Neural cell (in vitro differentiated cells): ENCODE results near the gene ARFGEF3. TPM values are rescaled to one million over a fixed set of nuclear protein-coding genes. Genes with fewer than 3 reads are reported as not detected.

Experiments
- H2AFZ ChIP-seq: fragments of 200-600, 300-800 bp; sonication (generic), shearing (Covaris generic); 2 replicates; pipeline ENCODE4 v1.6.0; 2014; ENCODE audit warnings: low read depth, mild to moderate bottlenecking, antibody characterized with exemption, low read length, moderate library complexity
- H3F3A ChIP-seq: fragments of 200-600 bp; shearing (Covaris generic); 2 replicates; pipeline ENCODE4 v1.6.1; 2016; ENCODE audit warnings: mild to moderate bottlenecking, moderate library complexity, mixed read lengths, antibody characterized with exemption, low read length; ENCODE audit not compliant: insufficient read depth, poor library complexity, severe bottlenecking
- H3K27ac ChIP-seq: fragments of 200-600, 300-800 bp; sonication (generic), shearing (Covaris generic); 2 replicates; pipeline ENCODE4 v1.5.1; 2014; ENCODE audit warnings: mild to moderate bottlenecking, low read length, moderate library complexity
- H3K27me3 ChIP-seq: fragments of 300-800, 200-600 bp; sonication (generic), shearing (Covaris generic); 2 replicates; pipeline ENCODE4 v1.6.0; 2014; ENCODE audit warnings: mild to moderate bottlenecking, low read depth, low read length, moderate library complexity; ENCODE audit not compliant: insufficient read depth
- H3K36me3 ChIP-seq: fragments of 300-800, 200-600 bp; sonication (generic), shearing (Covaris generic); 2 replicates; pipeline ENCODE4 v1.5.1; 2014; ENCODE audit warnings: mild to moderate bottlenecking, antibody characterized with exemption, low read length, moderate library complexity; ENCODE audit not compliant: insufficient read depth
- H3K4me2 ChIP-seq: fragments of 300-800, 200-600 bp; sonication (generic), shearing (Covaris generic); 2 replicates; pipeline ENCODE4 v1.6.0; 2014; ENCODE audit warnings: mild to moderate bottlenecking, low read length
- H3K4me3 ChIP-seq: fragments of 300-800, 200-600 bp; sonication (generic), shearing (Covaris generic); 2 replicates; pipeline ENCODE4 v1.5.1; 2014; ENCODE audit warnings: mild to moderate bottlenecking, low read length, moderate library complexity
- H3K79me2 ChIP-seq: fragments of 200-600 bp; shearing (Covaris generic); replicated peaks from 2 replicates; pipeline ENCODE4 v1.6.0; 2014; ENCODE audit warnings: mild to moderate bottlenecking, low read length, moderate library complexity; ENCODE audit not compliant: insufficient read depth
- H3K9ac ChIP-seq: fragments of 300-800, 200-600 bp; sonication (generic), shearing (Covaris generic); 2 replicates; pipeline ENCODE4 v1.6.1; 2016; ENCODE audit warnings: mild to moderate bottlenecking, low read length, mixed read lengths
- H3K9me2 ChIP-seq: fragments of 200-600 bp; shearing (Covaris generic); 2 replicates; pipeline ENCODE4 v1.6.1; 2016; ENCODE audit warnings: mild to moderate bottlenecking, low read length, mixed read lengths; ENCODE audit not compliant: insufficient read depth
- H3K9me3 ChIP-seq: fragments of 200-600, 300-800 bp; sonication (generic), shearing (Covaris generic); 2 replicates; pipeline ENCODE4 v1.6.1; 2016; ENCODE audit warnings: mild to moderate bottlenecking, mixed run types, low read length, moderate library complexity, mixed read lengths
- H4K20me1 ChIP-seq: fragments of 200-600 bp; shearing (Covaris generic); 2 replicates; pipeline ENCODE4 v1.6.1; 2016; ENCODE audit warnings: mild to moderate bottlenecking, mixed run types; ENCODE audit not compliant: insufficient read depth
- EP300 ChIP-seq: fragments of 450-650 bp; conservative IDR thresholded peaks from 2 replicates; pipeline ENCODE4 v1.6.1; 2014; ENCODE audit warnings: antibody characterized with exemption, mild to moderate bottlenecking, moderate library complexity; ENCODE audit not compliant: poor library complexity, severe bottlenecking
- EZH2 ChIP-seq: fragments of 200-600, 300-800 bp; shearing (Covaris generic), sonication (generic); IDR thresholded peaks from 2 replicates; pipeline ENCODE4 v1.6.1; 2014; ENCODE audit warnings: antibody characterized with exemption, low read length, borderline replicate concordance, mild to moderate bottlenecking; ENCODE audit not compliant: insufficient read depth, poor library complexity, severe bottlenecking
- MXI1 ChIP-seq: fragments of 450-650 bp; conservative IDR thresholded peaks from 2 replicates; pipeline ENCODE4 v1.6.1; 2014; ENCODE audit warnings: antibody characterized with exemption, mild to moderate bottlenecking; ENCODE audit not compliant: poor library complexity, severe bottlenecking
- POLR2AphosphoS5 ChIP-seq: IDR thresholded peaks from 2 replicates; pipeline ENCODE4 v1.6.1; 2012
- RAD21 ChIP-seq: fragments of 450-650 bp; conservative IDR thresholded peaks from 2 replicates; pipeline ENCODE4 v1.6.1; 2014; ENCODE audit warnings: antibody characterized with exemption, mild to moderate bottlenecking, moderate library complexity
- SMC3 ChIP-seq: fragments of 450-650 bp; conservative IDR thresholded peaks from 2 replicates; pipeline ENCODE4 v1.6.1; 2014; ENCODE audit warnings: antibody characterized with exemption, mild to moderate bottlenecking, moderate library complexity; ENCODE audit not compliant: poor library complexity
- TAF1 ChIP-seq: IDR thresholded peaks from 2 replicates; pipeline ENCODE4 v1.6.1; 2012; ENCODE audit warnings: low read depth
- polyA plus RNA-seq: library from polyadenylated mRNA; depleted of rRNA; stranded (reverse); fragments of >200 nt; gene quantifications from 2 replicates; pipeline ENCODE4 v1.2.3, GENCODE V29; 2014
- TF ChIP-seq, protein P1 (sequence below): IDR thresholded peaks from 2 replicates; pipeline ENCODE4 v1.6.1; 2012; ENCODE audit warnings: borderline replicate concordance
- TF ChIP-seq, protein P2 (sequence below): fragments of 450-650 bp; IDR thresholded peaks from 2 replicates; pipeline ENCODE4 v1.5.1; 2014; ENCODE audit warnings: antibody characterized with exemption, mild to moderate bottlenecking, moderate library complexity; ENCODE audit not compliant: poor library complexity, severe bottlenecking

The ARFGEF3 gene
- polyA plus RNA-seq, 1 donor from 2014 or later = 4.6 TPM

DNA sequence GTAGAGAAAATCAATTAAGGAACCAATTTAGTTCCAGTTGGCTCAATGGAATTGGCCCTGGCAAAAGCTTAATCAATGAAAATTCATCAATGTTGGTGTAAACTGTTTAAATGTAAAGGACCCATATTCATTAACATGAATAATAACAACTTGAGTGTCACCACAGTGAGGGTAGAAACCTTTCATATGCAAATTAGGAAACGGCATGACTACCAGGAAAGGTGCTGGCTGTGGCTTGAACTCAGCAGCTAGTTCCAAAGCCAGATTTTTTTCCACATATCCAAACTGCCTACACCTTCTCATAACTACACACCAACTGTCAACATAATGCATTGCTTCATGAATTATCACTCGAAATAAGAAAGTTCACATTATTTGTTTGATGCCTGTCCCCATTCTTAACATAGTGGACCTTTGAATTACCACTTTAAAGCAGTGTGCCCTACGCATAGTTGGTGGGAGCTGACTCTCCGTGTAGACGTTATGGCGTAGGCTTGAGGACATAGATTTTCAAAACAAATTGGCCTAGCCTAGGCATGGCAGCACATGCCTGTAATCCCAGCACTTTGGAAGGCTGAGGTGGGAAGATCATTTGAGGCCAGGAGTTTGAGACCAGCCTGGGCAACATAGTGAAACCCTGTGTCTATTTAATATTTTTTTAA, 36.8 kb downstream of the ARFGEF3 start:
- no peaks in the 10 kb centered on the region for H3F3A ChIP-seq
- H3K36me3 ChIP-seq = no peaks in the 10 kb centered on the region
- H3K9ac ChIP-seq = no peak overlapping the region
- no peaks in the 10 kb centered on the region for H3K9me2 ChIP-seq
- H3K9me3 ChIP-seq = no peaks in the 10 kb centered on the region
- H3K27me3 ChIP-seq = no peaks in the 10 kb centered on the region
- no peak overlapping the region for H3K4me2 ChIP-seq
- H2AFZ ChIP-seq = no peak overlapping the region
- no peaks in the 10 kb centered on the region for H4K20me1 ChIP-seq
- H3K27ac ChIP-seq = no peak overlapping the region
- no peak overlapping the region for H3K4me3 ChIP-seq
- H3K79me2 ChIP-seq = no peaks in the 10 kb centered on the region
- no peak for TF ChIP-seq SMC3

DNA sequence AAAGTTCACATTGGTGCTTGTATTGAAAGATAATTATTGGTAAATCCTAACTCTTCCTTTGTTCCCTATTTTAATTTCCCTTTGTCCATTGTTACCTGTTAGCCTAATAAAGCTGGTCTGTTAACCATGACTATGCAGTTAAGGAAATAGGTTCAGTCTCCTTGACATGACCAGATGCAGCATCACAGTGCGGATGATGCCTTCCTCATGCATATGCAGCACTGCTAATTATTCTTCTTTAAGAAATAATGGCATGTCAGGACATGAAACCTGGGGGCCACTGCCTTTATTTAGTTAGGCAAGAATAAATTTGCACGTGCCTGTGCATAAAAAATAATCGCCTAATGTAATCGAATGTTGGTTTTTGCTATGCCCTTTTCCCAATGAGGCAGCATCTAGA, 40.1 kb downstream of the ARFGEF3 start:
- Histone ChIP-seq H3K36me3 (no peaks in the 10 kb centered on the region), H3K9ac (no peak overlapping the region), H3K4me3 (no peak overlapping the region), H3K9me3 (no peaks in the 10 kb centered on the region), H3K4me2 (no peak overlapping the region), H2AFZ (no peak overlapping the region), H3K79me2 (no peaks in the 10 kb centered on the region), H3K27ac (no peak overlapping the region), H3K9me2 (no peaks in the 10 kb centered on the region), H4K20me1 (no peaks in the 10 kb centered on the region), H3K27me3 (no peaks in the 10 kb centered on the region), H3F3A (no peaks in the 10 kb centered on the region)
- no peak for TF ChIP-seq MXI1
- no peak for TF ChIP-seq SMC3
- TF ChIP-seq, protein P1, sequence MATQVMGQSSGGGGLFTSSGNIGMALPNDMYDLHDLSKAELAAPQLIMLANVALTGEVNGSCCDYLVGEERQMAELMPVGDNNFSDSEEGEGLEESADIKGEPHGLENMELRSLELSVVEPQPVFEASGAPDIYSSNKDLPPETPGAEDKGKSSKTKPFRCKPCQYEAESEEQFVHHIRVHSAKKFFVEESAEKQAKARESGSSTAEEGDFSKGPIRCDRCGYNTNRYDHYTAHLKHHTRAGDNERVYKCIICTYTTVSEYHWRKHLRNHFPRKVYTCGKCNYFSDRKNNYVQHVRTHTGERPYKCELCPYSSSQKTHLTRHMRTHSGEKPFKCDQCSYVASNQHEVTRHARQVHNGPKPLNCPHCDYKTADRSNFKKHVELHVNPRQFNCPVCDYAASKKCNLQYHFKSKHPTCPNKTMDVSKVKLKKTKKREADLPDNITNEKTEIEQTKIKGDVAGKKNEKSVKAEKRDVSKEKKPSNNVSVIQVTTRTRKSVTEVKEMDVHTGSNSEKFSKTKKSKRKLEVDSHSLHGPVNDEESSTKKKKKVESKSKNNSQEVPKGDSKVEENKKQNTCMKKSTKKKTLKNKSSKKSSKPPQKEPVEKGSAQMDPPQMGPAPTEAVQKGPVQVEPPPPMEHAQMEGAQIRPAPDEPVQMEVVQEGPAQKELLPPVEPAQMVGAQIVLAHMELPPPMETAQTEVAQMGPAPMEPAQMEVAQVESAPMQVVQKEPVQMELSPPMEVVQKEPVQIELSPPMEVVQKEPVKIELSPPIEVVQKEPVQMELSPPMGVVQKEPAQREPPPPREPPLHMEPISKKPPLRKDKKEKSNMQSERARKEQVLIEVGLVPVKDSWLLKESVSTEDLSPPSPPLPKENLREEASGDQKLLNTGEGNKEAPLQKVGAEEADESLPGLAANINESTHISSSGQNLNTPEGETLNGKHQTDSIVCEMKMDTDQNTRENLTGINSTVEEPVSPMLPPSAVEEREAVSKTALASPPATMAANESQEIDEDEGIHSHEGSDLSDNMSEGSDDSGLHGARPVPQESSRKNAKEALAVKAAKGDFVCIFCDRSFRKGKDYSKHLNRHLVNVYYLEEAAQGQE = no peak
- no peak for TF ChIP-seq EZH2
- no peak for TF ChIP-seq EP300
- TF ChIP-seq, protein P2, sequence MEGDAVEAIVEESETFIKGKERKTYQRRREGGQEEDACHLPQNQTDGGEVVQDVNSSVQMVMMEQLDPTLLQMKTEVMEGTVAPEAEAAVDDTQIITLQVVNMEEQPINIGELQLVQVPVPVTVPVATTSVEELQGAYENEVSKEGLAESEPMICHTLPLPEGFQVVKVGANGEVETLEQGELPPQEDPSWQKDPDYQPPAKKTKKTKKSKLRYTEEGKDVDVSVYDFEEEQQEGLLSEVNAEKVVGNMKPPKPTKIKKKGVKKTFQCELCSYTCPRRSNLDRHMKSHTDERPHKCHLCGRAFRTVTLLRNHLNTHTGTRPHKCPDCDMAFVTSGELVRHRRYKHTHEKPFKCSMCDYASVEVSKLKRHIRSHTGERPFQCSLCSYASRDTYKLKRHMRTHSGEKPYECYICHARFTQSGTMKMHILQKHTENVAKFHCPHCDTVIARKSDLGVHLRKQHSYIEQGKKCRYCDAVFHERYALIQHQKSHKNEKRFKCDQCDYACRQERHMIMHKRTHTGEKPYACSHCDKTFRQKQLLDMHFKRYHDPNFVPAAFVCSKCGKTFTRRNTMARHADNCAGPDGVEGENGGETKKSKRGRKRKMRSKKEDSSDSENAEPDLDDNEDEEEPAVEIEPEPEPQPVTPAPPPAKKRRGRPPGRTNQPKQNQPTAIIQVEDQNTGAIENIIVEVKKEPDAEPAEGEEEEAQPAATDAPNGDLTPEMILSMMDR = no peak
- no peak for TF ChIP-seq TAF1

DNA sequence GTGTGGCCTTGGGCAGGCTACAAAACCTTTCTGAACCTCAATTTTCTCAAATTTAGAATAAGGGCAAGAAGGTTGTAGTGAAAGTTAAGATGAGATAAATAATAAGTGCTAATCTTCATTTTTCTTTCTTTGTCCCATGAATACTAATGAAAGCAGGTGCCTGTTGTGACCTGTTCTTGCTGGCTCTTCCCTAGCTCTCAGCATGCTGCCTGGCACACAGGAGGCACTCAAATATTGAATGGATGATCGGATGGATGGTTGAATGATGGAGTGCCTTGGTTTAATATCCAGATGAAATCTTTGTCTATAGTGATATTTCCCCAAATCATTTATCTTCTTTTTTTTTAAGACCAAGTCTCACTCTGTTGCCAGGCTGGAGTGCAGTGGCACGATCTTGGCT, 41.6 kb downstream of the ARFGEF3 start:
- no peak overlapping the region for H2AFZ ChIP-seq
- H3K9me3 ChIP-seq = no peaks in the 10 kb centered on the region
- H3K9ac ChIP-seq = no peak overlapping the region
- H4K20me1 ChIP-seq = no peaks in the 10 kb centered on the region
- no peak overlapping the region for H3K27ac ChIP-seq
- TF ChIP-seq, protein P1 = no peak
- TF ChIP-seq TAF1 (no peak), EZH2 (no peak), POLR2AphosphoS5 (no peak), RAD21 (no peak), SMC3 (no peak), MXI1 (no peak), EP300 (no peak)
- TF ChIP-seq, protein P2 = no peak
- no peaks in the 10 kb centered on the region for H3F3A ChIP-seq
- no peaks in the 10 kb centered on the region for H3K36me3 ChIP-seq
- H3K9me2 ChIP-seq = no peaks in the 10 kb centered on the region
- no peaks in the 10 kb centered on the region for H3K79me2 ChIP-seq
- no peak overlapping the region for H3K4me2 ChIP-seq
- H3K4me3 ChIP-seq = no peak overlapping the region
- H3K27me3 ChIP-seq = no peaks in the 10 kb centered on the region
